NCI-H2171 (cell line): ENCODE measurements around the gene TLE3.
"Not testable (repeated sequence)": the region's sequence is repeated elsewhere in the genome, so short reads cannot be mapped to it uniquely, and the experiment has no call there.

Experiments
- DNase-seq: peaks from one replicate; lab custom pipeline; 2025; lab: John Stamatoyannopoulos, UW

Gene TLE3

DNA sequence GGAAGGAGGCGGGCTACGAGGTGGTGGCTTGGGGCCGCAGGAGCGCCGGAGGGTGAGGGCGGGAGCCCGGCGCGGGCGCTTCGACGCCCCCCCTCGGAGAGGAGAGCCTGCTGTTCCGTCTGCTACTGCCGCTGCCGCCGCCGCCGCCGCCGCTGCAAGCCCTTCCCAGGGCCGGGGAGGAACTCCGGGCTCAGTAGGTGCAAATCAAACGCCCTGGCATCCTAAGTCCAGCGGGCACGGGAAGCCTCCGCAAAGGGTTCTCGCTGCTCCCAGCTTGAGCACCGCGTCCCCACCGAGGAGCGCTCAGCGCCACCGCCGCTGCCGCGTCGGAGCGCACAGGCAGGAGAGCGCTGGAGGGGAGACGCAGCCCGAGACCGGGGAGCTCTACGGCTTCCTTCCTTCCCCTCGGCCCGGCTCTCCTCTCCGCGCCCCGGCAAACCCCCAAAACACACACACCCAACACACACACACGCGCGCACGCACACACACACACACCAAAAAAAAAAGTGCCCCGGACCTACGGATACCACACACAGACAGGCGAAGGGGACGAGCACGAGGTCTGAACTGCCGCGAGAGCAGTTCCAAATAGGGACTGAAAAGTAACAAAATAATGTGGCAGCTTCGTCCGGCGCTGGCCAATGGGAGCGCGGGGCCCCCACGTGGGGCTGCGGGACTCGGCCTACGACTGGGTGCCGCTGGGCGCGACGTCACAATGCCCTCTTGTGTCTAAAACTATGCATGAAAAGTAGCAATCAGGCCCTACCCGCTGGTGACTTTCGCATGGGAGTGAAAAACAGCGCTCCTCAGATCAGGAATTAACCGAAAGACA is at the start of gene TLE3:
TLE3 (minus strand) TSS at position 597 of the 832 bp plus-strand sequence. CDS start 1,119 bp downstream, outside the sequence.
- peak; percentile 96 for DNase-seq

DNA sequence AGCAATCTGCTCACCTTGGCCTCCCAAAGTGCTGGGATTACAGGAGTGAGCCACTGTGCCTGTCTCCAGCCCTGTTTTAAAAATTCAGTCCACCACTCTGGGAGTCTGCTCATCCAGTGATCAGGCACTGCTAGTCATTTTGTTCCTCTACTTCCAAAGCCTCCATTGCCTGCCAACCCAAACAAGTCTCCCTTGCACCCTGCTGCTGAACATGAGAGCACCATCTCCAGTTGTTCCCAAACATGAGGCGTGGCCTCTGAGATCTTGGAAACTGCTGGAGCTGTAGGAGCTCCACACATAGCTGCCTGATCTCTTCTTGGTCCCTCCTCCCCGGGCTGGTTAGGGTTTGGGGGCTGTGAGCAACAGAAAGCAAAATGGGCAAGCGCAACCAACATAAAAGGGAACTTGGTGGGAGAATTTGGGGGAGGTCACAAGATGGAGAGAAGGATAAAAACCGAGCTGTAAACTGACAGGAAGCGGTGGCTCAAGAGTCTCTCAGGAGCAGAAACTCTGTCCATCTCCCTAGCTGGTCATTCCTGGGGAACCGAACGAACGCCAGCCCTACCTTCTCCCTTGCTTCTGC is 49.6 kb upstream of the TLE3 start:
- no peak for DNase-seq

DNA sequence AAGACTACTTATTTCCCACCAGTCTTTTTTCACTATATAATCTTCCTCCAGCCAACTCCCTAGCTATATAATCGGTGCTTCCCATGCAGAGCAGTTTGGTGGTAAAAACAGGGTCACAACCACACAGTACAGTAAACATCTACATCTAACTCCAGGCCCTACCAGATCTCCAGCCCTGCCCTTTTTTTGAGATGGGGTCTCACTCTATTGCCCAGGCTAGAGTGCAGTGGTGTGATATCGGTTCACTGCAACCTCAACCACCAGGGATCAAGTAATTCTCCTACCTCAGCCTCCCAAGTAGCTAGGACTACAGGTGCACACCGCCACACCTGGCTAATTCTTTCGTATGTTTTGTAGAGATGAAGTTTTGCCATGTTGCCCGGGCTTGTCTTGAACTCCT is 49.1 kb upstream of the TLE3 start:
- DNase-seq, result no peak

DNA sequence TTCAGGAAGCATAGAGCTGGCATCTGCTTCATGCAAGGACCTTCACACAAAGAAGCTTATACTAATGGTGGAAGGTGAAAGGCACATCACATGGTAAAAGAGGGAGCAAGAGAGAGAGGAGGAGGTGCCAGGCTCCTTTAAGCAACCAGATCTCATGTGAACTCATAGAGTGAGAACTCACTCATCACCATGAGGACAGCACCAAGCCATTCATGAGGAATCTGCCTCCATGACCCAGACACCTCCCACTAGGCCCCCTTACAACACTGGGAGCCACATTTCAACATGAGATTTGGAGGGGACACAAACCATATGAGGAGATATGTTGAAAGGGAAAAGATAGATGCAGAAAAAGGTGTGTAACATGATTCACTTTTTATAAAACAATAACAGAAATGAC is 48.4 kb upstream of the TLE3 start:
- no peak for DNase-seq

DNA sequence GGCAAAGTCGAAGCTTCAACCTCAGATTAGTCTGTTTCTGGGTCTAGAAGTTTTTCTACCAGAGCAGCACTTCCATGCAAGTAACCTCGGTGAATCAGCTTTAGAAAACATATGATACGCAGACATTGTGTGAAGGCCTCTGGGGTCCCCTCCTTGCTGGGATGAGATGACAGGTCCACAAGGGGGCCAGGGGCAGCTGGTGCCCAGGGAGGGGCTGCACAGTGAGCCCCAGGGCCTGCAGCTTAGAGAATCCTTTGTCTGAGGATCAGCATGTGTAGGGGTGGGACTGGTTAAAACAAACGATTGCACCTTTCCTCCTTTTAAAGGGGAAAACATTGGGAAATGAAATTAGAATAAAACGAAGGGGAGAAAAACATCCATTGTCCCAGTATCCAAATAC is 47.5 kb upstream of the TLE3 start:
- no peak for DNase-seq

DNA sequence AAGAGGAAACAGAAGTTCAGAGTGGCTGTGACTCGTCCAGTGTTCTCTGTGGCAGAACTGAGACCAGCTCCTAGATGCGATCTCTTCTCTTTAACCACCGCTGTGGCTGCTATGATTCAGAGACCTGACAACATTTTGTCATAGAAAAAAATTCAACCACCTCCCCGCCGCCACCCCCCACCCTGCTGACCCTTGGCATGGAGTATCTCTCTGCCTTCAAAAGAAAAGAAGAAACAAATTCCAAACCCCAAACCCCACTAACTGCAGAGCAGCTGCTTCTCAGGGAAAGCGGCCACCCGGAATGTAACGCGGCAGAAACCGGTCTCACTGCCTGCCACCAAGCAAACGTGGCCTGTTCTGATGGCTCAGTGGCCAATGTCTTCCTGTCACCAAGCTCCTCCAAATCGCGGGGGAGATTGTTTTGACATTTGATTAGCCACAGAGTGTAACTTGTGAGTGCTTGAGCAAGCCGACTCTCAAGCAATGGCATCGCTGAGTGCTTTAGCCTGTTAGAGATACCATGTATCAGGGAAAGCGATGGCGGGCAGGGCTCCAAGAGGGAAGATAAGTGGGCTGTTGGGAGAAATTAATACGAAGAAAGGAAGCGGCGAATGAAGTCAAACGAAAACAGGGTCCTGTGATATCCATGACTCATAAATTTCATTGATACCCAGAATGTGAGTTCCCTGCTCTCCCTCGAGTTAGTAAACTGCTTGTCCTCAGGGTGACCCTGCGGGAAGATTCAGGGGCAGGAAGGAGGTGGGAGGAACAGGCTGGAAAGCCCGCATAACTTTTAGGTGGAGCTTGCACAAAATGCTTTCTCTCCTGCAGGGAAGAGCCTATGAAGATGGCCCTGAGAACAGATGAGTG is 44.8 kb upstream of the TLE3 start:
- no peak for DNase-seq

DNA sequence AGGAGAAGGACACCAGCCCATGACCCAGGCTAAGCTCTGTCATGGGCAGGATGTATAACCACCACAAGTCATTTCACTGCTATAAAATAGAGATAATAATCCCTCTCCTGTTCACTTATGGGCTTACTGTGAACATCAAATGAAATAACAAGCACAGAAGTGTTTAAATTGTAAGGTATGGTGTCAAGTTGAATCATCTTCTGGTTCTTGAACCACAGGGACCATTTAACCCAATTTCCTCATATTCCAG is 44.3 kb upstream of the TLE3 start:
- no peak for DNase-seq

DNA sequence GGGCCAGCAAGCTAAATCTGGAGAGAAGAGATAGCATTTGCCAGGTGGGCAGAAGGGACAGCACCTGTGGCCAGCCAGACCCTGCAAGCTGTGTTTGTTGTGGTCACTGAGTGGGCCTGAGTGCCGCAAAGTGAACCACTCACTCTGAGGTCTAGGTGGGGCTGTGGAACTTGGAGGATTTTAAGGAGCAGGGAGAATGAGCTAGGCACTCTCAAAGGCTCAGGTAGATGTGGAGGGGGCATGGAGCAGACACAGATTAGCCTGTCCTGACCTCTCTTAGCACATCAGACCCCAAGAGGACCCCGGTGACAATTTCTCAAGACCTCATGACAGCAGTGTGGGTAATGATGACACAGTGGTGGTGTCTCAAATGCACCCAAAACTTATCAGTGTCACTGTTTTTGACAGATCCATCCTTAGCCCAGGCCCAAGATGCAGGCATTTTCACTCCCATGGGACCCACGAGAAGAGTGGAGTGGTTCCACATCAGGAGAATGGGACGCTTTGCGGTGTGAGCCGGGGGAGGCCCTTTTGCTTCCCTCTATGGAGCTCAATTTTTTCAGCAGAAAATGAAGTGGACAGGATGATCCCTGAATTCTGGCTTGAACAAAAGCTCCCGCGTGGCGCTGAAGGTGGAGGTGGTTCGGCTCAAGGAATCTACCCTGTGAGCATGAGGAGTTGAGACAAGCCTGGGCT is 43.8 kb upstream of the TLE3 start:
- DNase-seq, result no peak

DNA sequence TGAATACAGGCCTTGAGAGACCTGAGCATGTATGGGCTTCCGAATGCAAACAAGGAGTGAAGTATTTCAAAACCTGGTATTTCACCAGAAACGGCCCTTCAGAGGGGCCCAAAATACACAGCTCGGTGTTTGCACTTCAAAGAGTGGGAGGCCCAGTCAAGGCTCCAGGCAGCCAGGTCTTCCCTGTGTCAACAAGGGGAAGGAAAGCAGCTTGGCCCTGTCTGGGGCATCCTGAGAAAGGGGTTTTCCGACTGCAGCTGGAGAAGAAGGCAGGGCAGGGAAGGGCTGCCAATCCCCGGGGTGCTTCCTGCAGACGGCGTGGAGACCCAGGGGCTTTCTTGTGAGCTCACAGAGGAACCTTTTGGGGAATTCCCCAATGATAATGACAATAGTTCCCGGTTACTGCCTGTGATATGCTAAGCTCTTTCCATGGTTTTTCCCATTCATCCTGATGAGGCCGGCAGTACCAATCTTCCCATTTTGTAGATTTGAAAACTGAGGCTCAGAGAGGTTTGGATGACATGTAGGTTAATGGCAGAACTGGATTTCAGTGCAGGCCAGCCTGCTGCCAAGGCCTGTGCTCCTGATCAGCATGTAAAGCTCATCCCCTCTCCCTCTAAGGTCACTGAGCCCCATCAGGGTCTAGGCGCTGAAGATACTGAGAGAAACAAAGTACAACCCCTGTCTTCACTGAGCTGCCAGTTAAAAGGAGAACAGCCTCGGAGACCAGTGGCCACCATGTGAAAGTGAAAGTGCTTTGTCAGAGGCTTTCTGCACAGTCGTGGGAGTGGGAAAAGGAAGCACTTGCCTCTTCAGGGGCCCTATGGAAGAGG is 43.0 kb upstream of the TLE3 start:
- no peak for DNase-seq

DNA sequence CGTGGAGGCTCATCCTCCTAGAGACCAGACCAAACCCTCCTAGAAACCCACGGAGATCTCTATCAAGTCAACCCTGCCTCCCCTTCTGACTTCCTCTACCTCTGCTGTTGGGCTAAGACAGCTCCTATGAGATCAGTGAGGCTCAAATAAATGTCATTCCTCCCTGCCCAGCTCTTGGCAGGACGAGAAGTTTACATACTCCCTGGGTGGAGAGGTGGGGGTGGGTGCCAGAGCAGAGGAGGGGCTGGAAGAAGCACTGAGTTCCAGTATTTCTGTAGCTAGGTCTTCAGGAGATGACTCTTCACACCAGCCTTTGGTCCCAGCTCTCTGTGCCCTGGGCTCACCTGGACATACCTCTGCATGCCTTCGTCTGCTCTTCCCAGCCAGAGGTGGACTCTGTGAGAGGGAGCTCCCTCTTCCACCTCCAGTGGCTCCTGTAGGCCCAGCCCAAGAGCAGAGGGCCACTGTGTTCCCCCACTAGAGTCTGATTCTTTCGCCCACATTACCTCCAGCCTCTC is 42.4 kb upstream of the TLE3 start:
- no peak for DNase-seq

DNA sequence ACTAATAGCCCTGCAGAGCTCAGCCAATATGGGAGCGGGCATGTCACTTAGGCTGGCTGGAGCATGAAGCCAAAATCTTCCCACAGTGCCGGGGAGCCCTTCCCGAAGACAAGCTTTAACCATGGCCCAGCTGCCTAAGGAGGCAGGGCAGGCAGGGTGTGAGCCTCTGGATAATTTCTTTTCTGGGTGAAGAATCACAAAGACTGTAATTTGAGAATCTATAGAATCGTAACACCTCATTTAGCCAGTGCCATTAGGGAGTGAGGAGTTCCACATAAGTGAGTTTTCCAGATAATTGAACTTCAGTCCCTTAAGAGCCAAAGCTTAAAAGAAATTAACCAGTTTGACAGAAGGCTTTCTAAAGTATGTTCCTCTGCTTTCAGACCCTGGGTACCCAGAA is 40.2 kb upstream of the TLE3 start:
- peak; percentile 45 for DNase-seq

DNA sequence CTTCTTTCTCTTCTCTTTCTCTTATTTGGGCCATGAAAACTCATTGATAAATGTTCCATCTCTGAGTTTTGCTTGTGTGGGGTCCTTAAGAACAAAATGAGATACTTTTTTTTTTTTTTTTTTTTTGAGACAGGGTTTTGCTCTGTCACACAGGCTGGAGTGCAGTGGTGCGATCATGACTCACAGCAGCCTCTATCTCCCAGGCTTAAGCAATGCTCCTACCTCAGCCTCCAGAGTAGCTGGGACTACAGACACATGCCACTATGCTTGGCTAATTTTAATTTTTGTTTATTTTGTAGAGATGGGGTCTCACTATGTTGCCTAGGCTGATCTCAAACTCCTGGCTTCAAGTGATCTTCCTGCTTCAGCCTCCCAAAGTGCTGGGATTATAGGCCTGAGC is 39.3 kb upstream of the TLE3 start:
- DNase-seq, result not testable (repeated sequence)

DNA sequence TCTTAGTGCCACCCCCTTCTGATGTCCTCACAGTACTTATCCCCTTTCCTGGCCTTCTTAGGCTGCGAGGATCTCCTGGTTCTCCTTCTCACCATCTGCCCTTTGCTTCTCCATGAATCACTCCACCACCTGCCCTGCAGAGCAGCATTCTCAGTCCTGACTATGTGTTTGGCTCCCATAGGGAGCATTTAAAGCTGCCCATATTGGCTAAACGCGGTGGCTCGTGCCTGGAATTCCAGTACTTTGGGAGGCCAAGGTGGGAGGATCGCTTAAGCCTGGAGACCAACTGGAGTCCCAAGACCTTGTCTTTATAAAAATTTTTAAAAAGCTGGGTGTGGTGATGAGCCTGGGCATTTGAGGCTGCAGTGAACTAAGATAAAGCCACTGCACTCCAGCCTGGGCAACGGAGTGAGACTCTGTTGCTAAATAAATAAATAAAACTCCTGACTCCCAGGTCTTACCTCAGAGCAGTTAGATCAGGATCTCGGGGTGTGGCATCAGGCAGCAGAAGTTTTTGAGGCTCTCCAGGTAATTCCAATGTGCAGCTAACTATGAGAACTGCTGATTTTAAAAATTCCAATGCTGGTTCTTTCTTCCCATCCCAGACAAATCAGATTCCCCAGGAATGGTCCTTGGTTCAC is 36.2 kb upstream of the TLE3 start:
- DNase-seq, result no peak

DNA sequence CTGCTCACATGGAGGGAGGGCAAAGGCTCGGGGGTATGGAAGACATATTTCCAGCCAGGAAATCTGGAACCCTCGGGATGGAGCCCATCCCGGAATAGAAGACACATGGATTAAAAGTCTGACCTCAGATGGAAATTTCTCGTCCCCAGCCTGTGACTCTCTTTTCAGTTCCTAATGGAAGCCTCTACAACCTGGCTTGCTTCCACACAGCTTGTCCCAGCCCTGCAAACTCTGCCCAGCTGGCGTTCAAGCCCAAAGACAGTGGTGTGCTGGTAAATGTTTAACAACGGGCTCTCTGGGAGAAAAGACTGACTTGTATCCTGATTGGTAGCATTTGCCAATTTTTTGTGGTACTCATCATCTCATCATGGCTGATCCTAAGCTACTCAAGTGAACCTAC is 35.6 kb upstream of the TLE3 start:
- no peak for DNase-seq

DNA sequence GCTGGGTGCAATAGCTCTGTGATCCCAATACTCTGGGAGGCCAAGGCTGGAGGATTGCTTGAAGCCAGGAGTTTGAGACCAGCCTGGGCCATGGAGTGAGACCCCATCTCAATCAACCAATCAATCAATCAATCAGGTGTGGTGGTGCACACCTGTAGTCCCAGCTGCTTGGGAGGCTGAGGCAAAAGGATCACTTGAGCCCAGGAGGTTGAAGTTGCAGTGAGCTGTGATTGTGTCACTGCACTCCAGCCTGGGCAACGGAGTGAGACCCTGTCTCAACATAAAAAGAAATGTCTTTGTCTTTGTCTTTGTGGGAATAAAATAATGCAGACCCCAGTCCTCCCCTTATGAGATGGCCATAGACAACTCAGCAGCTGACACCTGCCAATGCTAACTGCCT is 34.9 kb upstream of the TLE3 start:
- DNase-seq, result no peak

DNA sequence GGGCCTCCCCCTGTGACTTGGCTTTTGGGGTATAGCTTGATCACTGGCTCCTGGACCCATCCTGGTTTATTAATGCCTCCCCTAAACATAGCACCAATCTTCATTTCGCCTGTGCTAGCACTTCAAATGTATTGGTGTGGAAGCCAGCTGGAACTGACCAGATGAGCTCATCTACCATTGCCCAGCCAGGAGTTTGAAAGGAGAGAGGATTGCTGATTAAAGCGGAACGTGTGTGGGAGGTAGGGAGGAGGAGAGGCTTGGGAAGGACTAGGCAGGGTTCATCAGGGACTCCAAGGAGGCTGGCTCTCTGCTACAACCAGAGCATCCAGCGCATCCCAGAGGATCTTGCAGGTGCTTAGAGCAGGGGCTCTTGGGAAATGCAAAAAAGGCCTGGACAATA is 34.4 kb upstream of the TLE3 start:
- no peak for DNase-seq

DNA sequence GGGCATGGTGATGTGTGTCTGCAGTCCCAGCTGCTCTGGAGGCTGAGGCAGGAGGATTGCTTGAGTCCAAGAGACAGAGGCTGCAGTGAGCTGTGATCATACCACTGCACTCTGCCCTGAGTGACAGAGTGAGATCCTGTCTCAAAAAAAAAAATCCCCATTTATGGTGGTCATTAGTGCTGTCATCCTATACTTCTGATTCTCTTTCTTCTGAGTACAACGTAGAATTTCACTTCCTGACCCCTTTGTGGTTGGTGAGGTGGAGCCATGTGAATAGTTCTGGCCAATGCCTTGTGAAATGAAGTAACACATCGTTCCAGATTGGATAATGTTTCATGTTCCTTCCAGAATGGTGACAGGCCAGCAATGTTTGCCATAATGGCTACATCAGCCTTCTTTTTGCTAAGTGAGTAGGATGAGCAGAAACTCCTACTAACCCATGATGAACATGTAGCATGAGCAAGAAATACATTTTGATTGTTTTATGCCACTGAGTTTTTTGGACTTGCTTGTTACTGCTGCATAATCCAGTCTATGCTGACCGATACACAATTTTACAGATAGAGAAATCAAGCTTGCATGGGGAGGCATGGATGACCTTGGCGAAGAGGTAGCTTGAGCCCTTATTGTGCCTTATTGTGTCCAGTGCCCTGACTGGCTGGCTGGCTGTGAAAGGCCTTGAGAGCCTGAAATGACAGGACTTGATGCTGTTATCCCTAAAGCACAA is 30.9 kb upstream of the TLE3 start:
- DNase-seq, result no peak

DNA sequence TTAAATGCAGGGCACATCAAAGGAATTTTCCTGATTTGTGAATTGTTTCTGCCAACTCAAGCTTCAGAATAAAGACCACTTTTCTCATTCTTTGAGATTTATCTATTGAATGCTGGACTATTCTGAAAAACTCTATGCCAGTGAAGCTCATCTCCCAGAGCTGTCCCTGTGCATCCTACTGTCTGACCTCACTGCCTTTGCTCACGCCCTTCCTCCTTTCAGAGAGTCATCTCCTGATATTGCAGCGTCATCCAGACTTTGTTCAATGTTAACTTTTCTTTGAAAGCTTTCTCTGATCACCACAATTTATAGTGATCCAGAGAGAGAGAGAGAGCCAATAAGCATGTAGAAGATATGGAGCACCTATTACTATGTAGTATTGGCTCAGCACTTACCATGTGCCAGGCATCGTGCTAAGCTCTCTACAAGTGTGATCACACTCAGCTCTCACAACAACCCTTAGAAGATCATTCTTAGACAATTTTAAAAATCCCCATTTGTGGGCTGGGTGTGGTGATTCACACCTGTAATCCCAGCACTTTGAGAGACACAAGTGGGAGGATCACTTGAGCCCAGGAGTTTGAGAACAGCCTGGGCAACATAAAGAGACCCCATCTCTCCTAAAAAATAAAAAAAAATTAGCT is 30.2 kb upstream of the TLE3 start:
- no peak for DNase-seq

DNA sequence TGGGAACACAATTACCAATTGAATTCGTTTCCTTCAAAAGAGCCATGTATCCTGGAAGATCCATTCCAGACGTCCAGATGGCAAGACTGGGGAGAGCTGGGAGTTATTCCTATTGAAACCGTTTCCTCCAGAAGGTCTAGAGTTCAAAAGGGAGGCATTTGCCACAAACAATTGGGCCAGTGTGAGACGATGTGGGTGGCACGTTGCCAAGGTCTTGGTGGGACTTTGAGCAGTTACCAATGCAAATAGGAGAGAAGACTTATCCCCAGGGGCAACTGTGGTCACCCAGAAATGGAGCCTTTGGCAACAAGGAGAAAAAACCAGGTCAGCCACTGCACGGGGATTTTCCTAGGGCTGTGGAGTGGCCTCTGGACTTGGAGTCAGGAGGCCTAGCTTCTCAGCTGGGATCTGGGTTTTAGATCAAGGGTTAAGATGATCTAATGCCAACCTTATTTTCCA is 29.6 kb upstream of the TLE3 start:
- DNase-seq, result no peak

DNA sequence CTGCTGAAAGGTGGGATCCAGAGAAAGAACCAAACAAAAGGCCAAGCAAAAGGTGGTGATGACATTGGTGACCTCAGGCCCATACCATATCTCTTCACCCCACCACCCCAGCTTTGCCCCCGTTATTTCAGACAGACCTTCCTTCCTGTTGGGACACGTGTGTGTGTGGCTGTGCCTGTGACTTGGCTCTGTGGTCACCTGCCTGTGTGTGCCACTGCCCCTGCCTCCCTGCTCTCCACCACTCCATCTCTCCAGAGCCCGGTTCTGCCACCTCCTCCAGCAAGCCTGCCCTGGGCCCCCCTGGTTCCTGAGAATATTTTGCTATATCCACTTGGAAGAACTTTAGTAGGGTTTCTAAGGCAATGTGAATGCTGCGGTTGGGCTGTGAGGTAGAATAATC is 28.6 kb upstream of the TLE3 start:
- no peak for DNase-seq
